Measurements from ENCODE around the gene PTPRA.

The PTPRA gene

GRCh38 chr20:2946988-2947961 is 74.0 kb downstream of the PTPRA start:
- no peak overlapping the region for H4K8ac ChIP-seq (ENCODE audit: low read depth, low read length)
- no peak overlapping the region for H2BK120ac ChIP-seq (ENCODE audit: insufficient read depth, low read length, poor library complexity)
- H2BK12ac ChIP-seq (ENCODE audit: low read length) = no peak overlapping the region
- WGBS (ENCODE audit: extremely low coverage, insufficient coverage, insufficient read length) = no CpG with 5 or more reads among the region's 5 CpGs
- no peak overlapping the region for H3K4me2 ChIP-seq (ENCODE audit: low read length)
- H3K27me3 ChIP-seq (ENCODE audit: insufficient read depth, low read length) = no peaks in the 10 kb centered on the region
- H3K9ac ChIP-seq (ENCODE audit: low read length) = no peak overlapping the region
- H2BK5ac ChIP-seq (ENCODE audit: low read depth, low read length, poor library complexity) = no peak overlapping the region
- no peak overlapping the region for H3K18ac ChIP-seq (ENCODE audit: low read length)
- no peak overlapping the region for H4K12ac ChIP-seq (ENCODE audit: low read depth, low read length)
- H3K4me1 ChIP-seq (ENCODE audit: control insufficient read depth in 1 of 2, insufficient read depth in 2 of 2, low read length in 2 of 2) = no peaks in the 10 kb centered on the region
- no peak overlapping the region for H2AK5ac ChIP-seq (ENCODE audit: low read length)
- H2AFZ ChIP-seq (ENCODE audit: insufficient read depth, low read length, poor library complexity) = no peak overlapping the region
- no peak overlapping the region for H3K4me3 ChIP-seq (ENCODE audit: low read depth, low read length)
- no peaks in the 10 kb centered on the region for H3K9me3 ChIP-seq (ENCODE audit: insufficient read depth, low read depth, low read length)
- H3K79me1 ChIP-seq (ENCODE audit: low read length) = no peaks in the 10 kb centered on the region
- H3K14ac ChIP-seq (ENCODE audit: low read length) = no peak overlapping the region
- H3K4ac ChIP-seq (ENCODE audit: low read depth, low read length) = no peak overlapping the region
- H3K36me3 ChIP-seq (ENCODE audit: control insufficient read depth in 1 of 2, insufficient read depth in 2 of 2, low read length in 2 of 2) = peaks cover 3 to 4% of the 10 kb centered on the region in 2 experiments
- DNase-seq = peak in 1 of 2 donors; percentile 25
- H4K91ac ChIP-seq (ENCODE audit: low read depth, low read length) = no peak overlapping the region
- no peak overlapping the region for H3K23ac ChIP-seq (ENCODE audit: low read length)
- H3K27ac ChIP-seq (ENCODE audit: low read depth, low read length) = no peak overlapping the region
- H3K79me2 ChIP-seq (ENCODE audit: control insufficient read depth, insufficient read depth, low read length, poor library complexity) = no peaks in the 10 kb centered on the region

- H3K9ac ChIP-seq (ENCODE audit: low read length) = no peak overlapping the region
- H2BK120ac ChIP-seq (ENCODE audit: insufficient read depth, low read length, poor library complexity) = no peak overlapping the region
- no CpG with 5 or more reads among the region's 1 CpG for WGBS (ENCODE audit: extremely low coverage, insufficient coverage, insufficient read length)
- no peak overlapping the region for H4K91ac ChIP-seq (ENCODE audit: low read depth, low read length)
- H3K4me3 ChIP-seq (ENCODE audit: low read depth, low read length) = no peak overlapping the region
- no peak overlapping the region for H3K27ac ChIP-seq (ENCODE audit: low read depth, low read length)
- no peak overlapping the region for H2AK5ac ChIP-seq (ENCODE audit: low read length)
- no peak overlapping the region for H3K4me2 ChIP-seq (ENCODE audit: low read length)
- H3K14ac ChIP-seq (ENCODE audit: low read length) = no peak overlapping the region
- H3K4me1 ChIP-seq (ENCODE audit: control insufficient read depth in 1 of 2, insufficient read depth in 2 of 2, low read length in 2 of 2) = no peaks in the 10 kb centered on the region
- peaks cover 3 to 4% of the 10 kb centered on the region in 2 experiments for H3K36me3 ChIP-seq (ENCODE audit: control insufficient read depth in 1 of 2, insufficient read depth in 2 of 2, low read length in 2 of 2)
- H3K27me3 ChIP-seq (ENCODE audit: insufficient read depth, low read length) = no peaks in the 10 kb centered on the region
- no peak overlapping the region for H4K12ac ChIP-seq (ENCODE audit: low read depth, low read length)
- no peak overlapping the region for H2BK5ac ChIP-seq (ENCODE audit: low read depth, low read length, poor library complexity)
- no peak for DNase-seq
- no peak overlapping the region for H3K18ac ChIP-seq (ENCODE audit: low read length)
- H3K9me3 ChIP-seq (ENCODE audit: insufficient read depth, low read depth, low read length) = no peaks in the 10 kb centered on the region
- H3K79me1 ChIP-seq (ENCODE audit: low read length) = no peaks in the 10 kb centered on the region
- H2BK12ac ChIP-seq (ENCODE audit: low read length) = no peak overlapping the region
- H4K8ac ChIP-seq (ENCODE audit: low read depth, low read length) = no peak overlapping the region
- H3K4ac ChIP-seq (ENCODE audit: low read depth, low read length) = no peak overlapping the region
- no peak overlapping the region for H2AFZ ChIP-seq (ENCODE audit: insufficient read depth, low read length, poor library complexity)
- no peaks in the 10 kb centered on the region for H3K79me2 ChIP-seq (ENCODE audit: control insufficient read depth, insufficient read depth, low read length, poor library complexity)
- no peak overlapping the region for H3K23ac ChIP-seq (ENCODE audit: low read length)
Observed at GRCh38 chr20:2948968-2949367, 75.7 kb downstream of the PTPRA start.

DNA sequence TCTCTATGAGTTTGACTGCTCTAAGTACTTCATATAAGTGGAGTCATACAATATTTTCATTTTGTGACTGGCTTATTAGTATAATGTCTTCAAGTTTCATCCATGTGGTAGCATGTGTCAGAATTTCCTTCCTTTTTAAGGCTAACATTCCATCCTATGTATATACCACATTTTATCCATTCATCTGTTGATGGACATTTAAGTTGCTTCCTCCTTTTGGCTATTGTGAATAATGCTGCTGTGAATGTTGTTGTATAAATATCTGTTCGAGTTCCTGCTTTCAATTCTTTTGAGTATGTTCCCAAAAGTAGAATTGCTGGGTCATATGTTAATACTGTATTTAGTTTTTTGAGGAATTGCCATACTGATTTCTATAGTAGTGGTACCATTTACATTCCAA is 79.5 kb downstream of the PTPRA start:
- Histone ChIP-seq H3K36me3 (ENCODE audit: control insufficient read depth in 1 of 2, insufficient read depth in 2 of 2, low read length in 2 of 2) (peaks cover 3 to 5% of the 10 kb centered on the region in 2 experiments), H3K4me2 (ENCODE audit: low read length) (no peak overlapping the region), H2AFZ (ENCODE audit: insufficient read depth, low read length, poor library complexity) (no peak overlapping the region), H3K9ac (ENCODE audit: low read length) (no peak overlapping the region), H3K79me2 (ENCODE audit: control insufficient read depth, insufficient read depth, low read length, poor library complexity) (no peaks in the 10 kb centered on the region), H3K27me3 (ENCODE audit: insufficient read depth, low read length) (no peaks in the 10 kb centered on the region), H3K4me3 (ENCODE audit: low read depth, low read length) (no peak overlapping the region), H2BK12ac (ENCODE audit: low read length) (no peak overlapping the region), H3K27ac (ENCODE audit: low read depth, low read length) (no peak overlapping the region), H3K14ac (ENCODE audit: low read length) (no peak overlapping the region), H4K12ac (ENCODE audit: low read depth, low read length) (no peak overlapping the region), H3K4me1 (ENCODE audit: control insufficient read depth in 1 of 2, insufficient read depth in 2 of 2, low read length in 2 of 2) (no peaks in the 10 kb centered on the region), H3K18ac (ENCODE audit: low read length) (no peak overlapping the region), H2BK120ac (ENCODE audit: insufficient read depth, low read length, poor library complexity) (no peak overlapping the region), H3K4ac (ENCODE audit: low read depth, low read length) (no peak overlapping the region), H4K8ac (ENCODE audit: low read depth, low read length) (no peak overlapping the region), H2AK5ac (ENCODE audit: low read length) (no peak overlapping the region), H4K91ac (ENCODE audit: low read depth, low read length) (no peak overlapping the region), H2BK5ac (ENCODE audit: low read depth, low read length, poor library complexity) (no peak overlapping the region), H3K9me3 (ENCODE audit: insufficient read depth, low read depth, low read length) (no peaks in the 10 kb centered on the region), H3K79me1 (ENCODE audit: low read length) (no peaks in the 10 kb centered on the region), H3K23ac (ENCODE audit: low read length) (no peak overlapping the region)
- no peak for DNase-seq
- WGBS (ENCODE audit: extremely low coverage, insufficient coverage, insufficient read length) = no CpG with 5 or more reads among the region's 1 CpG

- no peak overlapping the region for H2BK5ac ChIP-seq (ENCODE audit: low read depth, low read length, poor library complexity)
- H3K4me2 ChIP-seq (ENCODE audit: low read length) = no peak overlapping the region
- no peak overlapping the region for H3K4me3 ChIP-seq (ENCODE audit: low read depth, low read length)
- no peaks in the 10 kb centered on the region for H3K79me2 ChIP-seq (ENCODE audit: control insufficient read depth, insufficient read depth, low read length, poor library complexity)
- no peak overlapping the region for H3K23ac ChIP-seq (ENCODE audit: low read length)
- no peak overlapping the region for H4K8ac ChIP-seq (ENCODE audit: low read depth, low read length)
- no peak overlapping the region for H3K4ac ChIP-seq (ENCODE audit: low read depth, low read length)
- H2AK5ac ChIP-seq (ENCODE audit: low read length) = no peak overlapping the region
- H4K91ac ChIP-seq (ENCODE audit: low read depth, low read length) = no peak overlapping the region
- H2BK120ac ChIP-seq (ENCODE audit: insufficient read depth, low read length, poor library complexity) = no peak overlapping the region
- DNase-seq = no peak
- H3K27ac ChIP-seq (ENCODE audit: low read depth, low read length) = no peak overlapping the region
- no peaks in the 10 kb centered on the region for H3K79me1 ChIP-seq (ENCODE audit: low read length)
- no peaks in the 10 kb centered on the region for H3K4me1 ChIP-seq (ENCODE audit: control insufficient read depth in 1 of 2, insufficient read depth in 2 of 2, low read length in 2 of 2)
- no peak overlapping the region for H2BK12ac ChIP-seq (ENCODE audit: low read length)
- H4K12ac ChIP-seq (ENCODE audit: low read depth, low read length) = no peak overlapping the region
- no peak overlapping the region for H3K9ac ChIP-seq (ENCODE audit: low read length)
- no peak overlapping the region for H2AFZ ChIP-seq (ENCODE audit: insufficient read depth, low read length, poor library complexity)
- no peak overlapping the region for H3K18ac ChIP-seq (ENCODE audit: low read length)
- H3K36me3 ChIP-seq (ENCODE audit: control insufficient read depth in 1 of 2, insufficient read depth in 2 of 2, low read length in 2 of 2) = peaks cover 6 to 10% of the 10 kb centered on the region in 2 experiments
- H3K9me3 ChIP-seq (ENCODE audit: insufficient read depth, low read depth, low read length) = no peaks in the 10 kb centered on the region
- H3K27me3 ChIP-seq (ENCODE audit: insufficient read depth, low read length) = no peaks in the 10 kb centered on the region
- no peak overlapping the region for H3K14ac ChIP-seq (ENCODE audit: low read length)
Observed at GRCh38 chr20:2955257-2955970, 82.1 kb downstream of the PTPRA start.
